Panc1 (cell line): ENCODE data around the gene SRSF7. TPM values are rescaled to one million over a fixed set of nuclear protein-coding genes. Genes with fewer than 3 reads are reported as not detected.
A peak's percentile ranks its signal among the peaks of the same experiment; 100 is the strongest.
"Not testable (repeated sequence)": the region's sequence is repeated elsewhere in the genome, so short reads cannot be mapped to it uniquely, and the experiment has no call there.

Experiments
- ATAC-seq: fragments of 200-7000 bp; cut with Tn5 transposase; 2 replicates; pipeline ENCODE4 v1.9.1; 2020; ENCODE audit warnings: mild to moderate bottlenecking, moderate library complexity
- BruUV-seq: library from RNA; stranded (reverse); fragments of 400-500 nt; replicated peaks from 2 replicates; lab custom pipeline; 2021; lab: Mats Ljungman, UMichigan
- CTCF ChIA-PET: fragments of 300-600 bp; sonication (Branson Sonifier 250); formaldehyde crosslinking; loops from one replicate; lab custom pipeline; 2022; ENCODE audit warnings: antibody characterized with exemption; lab: Charles Lee
- POLR2A ChIA-PET: fragments of 300-600 bp; sonication (Branson Sonifier 250); formaldehyde crosslinking; loops from one replicate; lab custom pipeline; 2022; ENCODE audit warnings: antibody characterized with exemption; lab: Charles Lee
- DNase-seq: peaks from one replicate; pipeline ENCODE4 v3.0.0-alpha.2; 2010; ENCODE audit warnings: low read depth, low spot score
- H3K27ac ChIP-seq: 2 replicates; pipeline ENCODE4 v1.5.1; 2011; ENCODE audit warnings: mild to moderate bottlenecking, low read length, inconsistent platforms
- H3K27me3 ChIP-seq: fragments of 200-500 bp; sonication (Bioruptor generic); 2 replicates; pipeline ENCODE4 v1.6.0; 2014; ENCODE audit warnings: low read length, inconsistent platforms; ENCODE audit not compliant: control insufficient read depth, insufficient read depth
- H3K36me3 ChIP-seq: fragments of 200-500 bp; sonication (Bioruptor generic); 2 replicates; pipeline ENCODE4 v1.5.1; 2014; ENCODE audit warnings: inconsistent platforms, mild to moderate bottlenecking, low read length, moderate library complexity; ENCODE audit not compliant: control insufficient read depth, insufficient read depth
- H3K4me1 ChIP-seq: 2 replicates; pipeline ENCODE4 v1.5.1; 2011; ENCODE audit warnings: inconsistent platforms, mild to moderate bottlenecking, low read length, moderate library complexity; ENCODE audit not compliant: control insufficient read depth, insufficient read depth
- H3K4me3 ChIP-seq, 2 experiments: 2 replicates each; pipeline ENCODE4 v1.5.1; 2011 to 2012; ENCODE audit warnings: low read depth in 2 of 2, low read length in 2 of 2, mild to moderate bottlenecking in 2 of 2, inconsistent platforms in 1 of 2, moderate library complexity in 1 of 2
- H3K9me3 ChIP-seq: fragments of 200-500 bp; sonication (Bioruptor generic); 2 replicates; pipeline ENCODE4 v1.5.1; 2014; ENCODE audit warnings: low read depth, mild to moderate bottlenecking, inconsistent platforms, low read length, moderate library complexity; ENCODE audit not compliant: control insufficient read depth, insufficient read depth
- CTCF ChIP-seq: fragments of 450-650 bp; IDR thresholded peaks from 2 replicates; pipeline ENCODE4 v1.5.1; 2017; ENCODE audit warnings: mild to moderate bottlenecking
- POLR2AphosphoS5 ChIP-seq: IDR thresholded peaks from 2 replicates; pipeline ENCODE4 v1.6.1; 2012; ENCODE audit warnings: mild to moderate bottlenecking, low read depth, low read length, moderate library complexity
- REST ChIP-seq, 2 experiments: IDR thresholded peaks; 2 replicates each; pipeline ENCODE4 v1.6.1; 2011 to 2012; ENCODE audit warnings: low read depth in 2 of 2, control low read depth in 1 of 2, low read length in 1 of 2, mild to moderate bottlenecking in 1 of 2, moderate library complexity in 1 of 2; ENCODE audit not compliant: insufficient read depth in 1 of 2
- SIN3A ChIP-seq: IDR thresholded peaks from 2 replicates; pipeline ENCODE4 v1.6.1; 2012; ENCODE audit warnings: low read depth, mild to moderate bottlenecking, low read length, moderate library complexity, borderline replicate concordance; ENCODE audit not compliant: insufficient read depth
- TCF7L2 ChIP-seq: IDR thresholded peaks from 2 replicates; pipeline ENCODE4 v1.6.1; 2011; ENCODE audit warnings: mild to moderate bottlenecking, low read depth, low read length, inconsistent platforms
- in situ Hi-C: cut with HindIII; loops from 2 replicates; pipeline ENCODE4 v1.10.0; 2016; ENCODE audit warnings: low sequenced_read_pairs, low pct_unique_long_range_greater_than_20kb
- intact Hi-C: fragments of 100-400 bp; cut with micrococcal nuclease; formaldehyde crosslinking; loops from one replicate; pipeline ENCODE4 v1.10.0; 2022; ENCODE audit not compliant: unreplicated experiment
- total RNA-seq: library from RNA; stranded (reverse); gene quantifications from one replicate; pipeline ENCODE4 v1.2.1, GENCODE V29; 2021; ENCODE audit not compliant: unreplicated experiment

Gene SRSF7
- total RNA-seq, 1 experiment from 2014 or later = 220 TPM

- H3K4me1 ChIP-seq = peaks cover 5% of the 10 kb centered on the region
- no TSS peak for BruUV-seq
- H3K27me3 ChIP-seq = no peaks in the 10 kb centered on the region
- H3K27ac ChIP-seq = no peak overlapping the region
- no peak for DNase-seq
- ChIA-PET POLR2A (interaction anchor here (0.6 to 1.8 kb wide), 2 partner anchors 13 to 421 kb away, joined by 5 to 7 read pairs; partner anchors contain the start of gene SRSF7), CTCF (no interaction called here)
- TF ChIP-seq SIN3A = no peak
- no peak for TF ChIP-seq TCF7L2
- no peak for TF ChIP-seq CTCF
- no peak for TF ChIP-seq REST (IDR thresholded peaks at IDR 0.05; ENCODE audit: insufficient read depth in 1 of 2, low read depth in 2 of 2, low read length in 1 of 2)
- no peak for TF ChIP-seq POLR2AphosphoS5
- in situ Hi-C loops = loop anchor here (25.0 kb wide), 1 partner anchor 151 kb away; no protein-coding TSS in a partner anchor
- H3K9me3 ChIP-seq = no peaks in the 10 kb centered on the region
- ATAC-seq = no peak
- intact Hi-C loops = no loop called here
- H3K36me3 ChIP-seq = no peaks in the 10 kb centered on the region; the same call in none of the 2 replicates
- H3K4me3 ChIP-seq = no peak overlapping the region
Observed at GRCh38 chr2:38737925-38738324, 13.2 kb downstream of the SRSF7 start.

- DNase-seq, H3K9me3 ChIP-seq, H3K27me3 ChIP-seq, CTCF ChIA-PET, H3K27ac ChIP-seq, H3K4me1 ChIP-seq, BruUV-seq, intact Hi-C loops, H3K36me3 ChIP-seq, H3K4me3 ChIP-seq, ATAC-seq: not testable (repeated sequence)
- in situ Hi-C loops = loop anchor here (25.0 kb wide), 1 partner anchor 150 kb away; no protein-coding TSS in a partner anchor
- POLR2A ChIA-PET = interaction anchor here (0.6 to 1.8 kb wide), 2 partner anchors 14 to 420 kb away, joined by 5 to 7 read pairs; partner anchors contain the start of gene SRSF7
Observed at GRCh38 chr2:38737000-38737698, 14.0 kb downstream of the SRSF7 start.

- Histone ChIP-seq H3K9me3 (no peaks in the 10 kb centered on the region), H3K4me3 (no peak overlapping the region), H3K27ac (0 out of 2 replicates have a peak overlapping the region, but pooled peaks have one; percentile 29), H3K27me3 (no peaks in the 10 kb centered on the region), H3K4me1 (no peaks in the 10 kb centered on the region), H3K36me3 (no peaks in the 10 kb centered on the region; the same call in none of the 2 replicates)
- ATAC-seq (no peak), DNase-seq (no peak)
- intact Hi-C loops (no loop called here), in situ Hi-C loops (loop anchor here (25.0 kb wide), 1 partner anchor 149 kb away; no protein-coding TSS in a partner anchor)
- CTCF ChIA-PET = no interaction called here
- TF ChIP-seq REST (IDR thresholded peaks at IDR 0.05; ENCODE audit: insufficient read depth in 1 of 2, low read depth in 2 of 2, low read length in 1 of 2) (no peak), POLR2AphosphoS5 (no peak), CTCF (no peak), SIN3A (no peak), TCF7L2 (no peak)
- BruUV-seq = no TSS peak
- POLR2A ChIA-PET = no interaction called here
Observed at GRCh38 chr2:38735999-38736320, 15.2 kb downstream of the SRSF7 start.
